Smooth muscle cell (in vitro differentiated cells): ENCODE results near the gene B3GNT7. TPM values are rescaled to one million over a fixed set of nuclear protein-coding genes. Genes with fewer than 3 reads are reported as not detected.

ENCODE experiments used
- DNase-seq: peaks from one replicate; lab custom pipeline; 2025; ENCODE audit not compliant: unreplicated experiment; lab: John Stamatoyannopoulos, UW
- H2AFZ ChIP-seq: fragments of 200-600 bp; sonication (generic); 2 replicates; pipeline ENCODE4 v1.6.0; 2016; ENCODE audit warnings: antibody characterized with exemption, low read depth, mild to moderate bottlenecking
- H3F3A ChIP-seq: fragments of 200-600 bp; sonication (generic); 2 replicates; pipeline ENCODE4 v1.6.0; 2017; ENCODE audit warnings: antibody characterized with exemption, low read depth
- H3K27ac ChIP-seq: fragments of 200-600 bp; sonication (generic); 2 replicates; pipeline ENCODE4 v1.5.1; 2016; ENCODE audit warnings: low read depth, mild to moderate bottlenecking
- H3K27me3 ChIP-seq: fragments of 200-600 bp; sonication (generic); 2 replicates; pipeline ENCODE4 v1.6.1; 2016; ENCODE audit warnings: low read depth, mild to moderate bottlenecking
- H3K36me3 ChIP-seq: fragments of 200-600 bp; sonication (generic); 2 replicates; pipeline ENCODE4 v1.5.1; 2016; ENCODE audit warnings: low read depth
- H3K4me1 ChIP-seq: fragments of 200-600 bp; sonication (generic); 2 replicates; pipeline ENCODE4 v1.5.1; 2016; ENCODE audit warnings: low read depth
- H3K4me2 ChIP-seq: fragments of 200-600 bp; sonication (generic); 2 replicates; pipeline ENCODE4 v1.6.0; 2016; ENCODE audit warnings: mild to moderate bottlenecking
- H3K4me3 ChIP-seq: fragments of 200-600 bp; sonication (generic); 2 replicates; pipeline ENCODE4 v1.5.1; 2016; ENCODE audit warnings: mild to moderate bottlenecking
- H3K79me2 ChIP-seq: fragments of 200-600 bp; sonication (generic); 2 replicates; pipeline ENCODE4 v1.6.0; 2016; ENCODE audit warnings: low read depth, mild to moderate bottlenecking
- H3K9ac ChIP-seq: fragments of 200-600 bp; sonication (generic); 2 replicates; pipeline ENCODE4 v1.6.0; 2016; ENCODE audit warnings: low read depth
- H3K9me3 ChIP-seq: fragments of 200-600 bp; sonication (generic); replicated peaks from 2 replicates; pipeline ENCODE4 v1.5.1; 2016; ENCODE audit warnings: low read depth
- H4K20me1 ChIP-seq: fragments of 200-600 bp; sonication (generic); 2 replicates; pipeline ENCODE4 v1.6.0; 2016; ENCODE audit warnings: low read depth
- CTCF ChIP-seq: fragments of 200-600 bp; sonication (generic); IDR thresholded peaks from 2 replicates; pipeline ENCODE4 v1.5.1; 2017; ENCODE audit warnings: borderline replicate concordance, mild to moderate bottlenecking, antibody characterized with exemption; ENCODE audit not compliant: insufficient read depth, poor library complexity, severe bottlenecking
- WGBS: methylation state at CpG from one replicate; pipeline ENCODE4 v1.1.7; 2016; ENCODE audit warnings: low lambda C conversion rate; 5-methylcytosine and 5-hydroxymethylcytosine counted together
- polyA plus RNA-seq: library from polyadenylated mRNA; unstranded; fragments of >200 nt; fragmentation: Nextera tagmentation; extraction: Ambion mirVana; gene quantifications from 2 replicates; pipeline ENCODE4 v1.2.1, GENCODE V29; 2016
- total RNA-seq: library from RNA; depleted of rRNA; stranded (reverse); fragments of >200 nt; gene quantifications from 2 replicates; pipeline ENCODE4 v1.2.3, GENCODE V29; 2014

B3GNT7 gene
- total and polyA plus RNA-seq, 2 experiments from 2014 or later, result 0.62 to 0.85 TPM

DNA sequence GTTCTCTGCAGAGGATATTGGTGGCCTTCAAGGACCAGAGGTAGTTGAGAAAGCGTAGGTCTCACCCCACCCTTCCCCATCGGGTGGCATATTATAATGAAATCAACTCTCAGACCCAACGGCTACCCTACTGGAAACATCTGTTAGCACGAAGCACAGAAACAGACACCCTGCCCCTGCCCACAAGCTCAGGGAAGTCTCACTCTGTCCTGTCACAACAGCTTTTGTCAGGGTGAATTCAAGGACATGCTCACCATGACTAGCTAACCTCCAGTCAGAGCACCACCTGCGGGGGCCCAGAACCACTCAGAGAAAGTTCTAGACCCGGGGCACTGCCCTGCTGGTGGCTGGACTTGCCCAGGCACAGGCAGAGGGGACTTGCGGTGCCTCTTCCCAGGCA lies 3.5 kb upstream of the B3GNT7 start:
- no peaks in the 10 kb centered on the region for H3F3A ChIP-seq
- H3K9me3 ChIP-seq, result no peaks in the 10 kb centered on the region
- TF ChIP-seq CTCF, result no peak
- H3K27ac ChIP-seq, result no peak overlapping the region
- no peak for DNase-seq
- no peak overlapping the region for H3K4me2 ChIP-seq
- H3K79me2 ChIP-seq, result no peaks in the 10 kb centered on the region
- H3K4me1 ChIP-seq, result no peaks in the 10 kb centered on the region
- H2AFZ ChIP-seq, result no peak overlapping the region
- H3K9ac ChIP-seq, result no peak overlapping the region
- no peaks in the 10 kb centered on the region for H4K20me1 ChIP-seq
- no peak overlapping the region for H3K4me3 ChIP-seq
- no peaks in the 10 kb centered on the region for H3K36me3 ChIP-seq
- WGBS, result 92% methylated on average over 7 of the region's 7 CpGs
- H3K27me3 ChIP-seq, result peaks cover 23% of the 10 kb centered on the region

DNA sequence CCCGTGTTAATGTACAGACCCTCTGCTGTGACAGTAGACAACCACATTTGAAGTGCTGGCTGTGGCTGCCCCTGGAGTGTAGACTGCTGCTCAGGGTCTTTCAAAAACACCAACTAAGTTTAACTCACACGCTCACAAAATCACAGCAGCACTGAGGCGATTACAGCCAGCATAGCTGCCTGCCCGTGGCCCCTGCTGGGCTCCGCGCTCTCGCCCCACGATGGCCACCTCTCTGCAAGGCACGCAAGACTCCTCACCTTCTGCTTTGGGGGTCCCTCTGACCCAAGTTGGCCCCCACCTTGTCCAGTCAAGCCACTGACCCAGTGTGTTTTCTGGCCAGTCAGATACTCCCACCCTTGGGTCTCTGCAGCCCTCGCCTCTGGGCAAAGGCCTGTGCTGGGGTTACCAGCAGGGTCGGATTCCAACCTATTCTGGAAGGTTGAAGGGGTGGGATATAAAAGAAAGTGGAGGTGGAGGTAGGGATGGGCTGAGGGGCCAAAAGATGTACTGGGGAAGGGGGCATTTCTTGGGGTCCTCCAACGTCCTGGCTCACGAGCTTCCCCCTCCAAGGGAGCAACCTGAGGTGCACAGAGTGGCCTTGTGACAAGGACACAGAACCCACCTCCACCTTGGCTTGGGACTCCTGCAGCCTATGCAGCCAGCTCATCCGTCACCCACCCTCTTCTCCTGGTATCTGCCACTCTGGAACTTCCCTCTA lies 2.9 kb upstream of the B3GNT7 start:
- Histone ChIP-seq H3K79me2 (no peaks in the 10 kb centered on the region), H3K9me3 (no peaks in the 10 kb centered on the region), H3K27me3 (peaks cover 23% of the 10 kb centered on the region), H3K4me2 (no peak overlapping the region), H2AFZ (no peak overlapping the region), H3K9ac (no peak overlapping the region), H4K20me1 (no peaks in the 10 kb centered on the region), H3K36me3 (no peaks in the 10 kb centered on the region), H3K4me1 (no peaks in the 10 kb centered on the region), H3K27ac (no peak overlapping the region), H3K4me3 (no peak overlapping the region), H3F3A (no peaks in the 10 kb centered on the region)
- 94% methylated on average over 14 of the region's 14 CpGs for WGBS
- DNase-seq, result no peak
- no peak for TF ChIP-seq CTCF

GRCh38 chr2:231393149-231394131 lies 2.1 kb upstream of the B3GNT7 start:
- H3K27ac ChIP-seq, result no peak overlapping the region
- no peaks in the 10 kb centered on the region for H3K9me3 ChIP-seq
- H3K4me1 ChIP-seq, result no peaks in the 10 kb centered on the region
- no peaks in the 10 kb centered on the region for H3K36me3 ChIP-seq
- H2AFZ ChIP-seq, result no peak overlapping the region
- no peak for TF ChIP-seq CTCF
- H3K9ac ChIP-seq, result no peak overlapping the region
- 89% methylated on average over 17 of the region's 17 CpGs for WGBS
- no peak overlapping the region for H3K4me3 ChIP-seq
- DNase-seq, result no peak
- H3K27me3 ChIP-seq, result peaks cover 23% of the 10 kb centered on the region
- no peak overlapping the region for H3K4me2 ChIP-seq
- H3K79me2 ChIP-seq, result no peaks in the 10 kb centered on the region
- no peaks in the 10 kb centered on the region for H3F3A ChIP-seq
- no peaks in the 10 kb centered on the region for H4K20me1 ChIP-seq
